NCI-H2196 treated with DMSO at 0.1 percent for 48 hours (cell line): Measurements from ENCODE around the gene TUBD1.

Experiments
- DNase-seq: peaks from one replicate; lab custom pipeline; 2025; ENCODE audit not compliant: unreplicated experiment; lab: John Stamatoyannopoulos, UW

The TUBD1 gene

DNA sequence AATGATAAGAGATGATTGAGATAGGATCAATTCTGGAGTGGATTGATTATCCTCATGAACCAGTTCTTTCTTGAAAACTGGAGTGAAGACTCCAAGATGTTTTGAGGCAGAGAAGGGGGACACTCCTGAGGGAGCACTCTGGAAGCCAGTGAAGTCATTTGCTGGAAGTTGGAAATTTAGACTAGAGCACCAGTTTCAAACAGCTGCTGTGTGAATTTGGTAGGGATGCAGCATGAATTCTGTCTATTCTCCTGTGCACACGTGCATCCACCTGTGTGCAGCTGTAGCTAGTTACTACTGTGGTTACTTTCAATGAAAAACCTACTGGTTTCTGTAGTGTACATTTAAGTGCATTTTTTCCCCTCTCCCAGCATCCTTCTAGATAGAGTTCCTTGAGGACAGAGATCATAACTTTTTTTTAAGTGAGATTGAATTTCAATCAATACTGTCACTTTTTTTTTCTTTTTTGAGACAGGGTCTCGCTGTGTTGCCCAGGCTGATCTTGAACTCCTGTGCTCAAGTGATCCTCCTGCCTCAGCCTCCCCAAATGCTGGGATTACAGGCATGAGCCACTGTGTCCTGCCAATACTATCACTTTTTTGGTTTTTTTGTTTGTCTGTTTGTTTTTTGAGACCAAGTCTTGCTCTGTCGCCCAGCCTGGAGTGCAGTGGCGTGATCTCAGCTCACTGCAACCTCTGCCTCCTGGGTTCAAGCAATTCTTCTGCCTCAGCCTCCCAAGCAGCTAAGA, 65.9 kb downstream of the TUBD1 start:
- no peak for DNase-seq

DNA sequence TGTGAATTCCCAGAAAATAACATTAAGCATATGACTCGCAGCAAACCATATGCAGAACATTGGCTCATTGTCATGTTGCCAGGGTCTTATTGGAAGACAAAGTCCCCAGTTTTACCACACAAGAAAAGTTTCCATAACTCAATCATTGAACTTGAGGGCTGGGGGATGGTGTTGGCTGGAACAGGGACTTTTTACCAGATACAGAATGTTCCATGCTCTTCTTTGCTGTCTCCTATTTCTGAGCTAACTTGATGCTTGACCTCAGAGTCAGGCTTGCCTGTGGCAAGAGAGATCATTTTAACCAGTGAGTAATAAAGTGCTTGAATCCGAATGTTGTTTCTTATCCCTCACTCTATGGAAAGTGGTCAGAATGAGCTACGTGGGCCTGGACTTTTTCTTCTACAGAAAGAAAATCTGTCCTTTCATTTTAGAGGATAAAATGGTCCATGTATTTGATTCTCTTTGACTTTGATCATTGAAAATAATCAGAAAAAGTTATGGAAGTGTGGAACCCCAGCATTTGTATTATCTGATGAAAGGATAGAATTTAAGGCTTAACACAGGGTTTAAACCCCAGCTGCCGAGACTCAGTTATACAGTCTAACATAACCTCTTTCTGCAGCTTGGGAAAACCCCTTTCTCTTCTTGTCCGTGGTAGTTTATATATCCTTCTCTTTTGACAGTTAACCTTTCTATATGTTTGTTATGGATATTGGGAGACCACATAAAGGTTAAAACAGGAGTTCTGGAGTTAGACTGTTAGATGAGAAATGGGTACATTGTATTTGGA, 67.0 kb downstream of the TUBD1 start:
- DNase-seq = no peak

DNA sequence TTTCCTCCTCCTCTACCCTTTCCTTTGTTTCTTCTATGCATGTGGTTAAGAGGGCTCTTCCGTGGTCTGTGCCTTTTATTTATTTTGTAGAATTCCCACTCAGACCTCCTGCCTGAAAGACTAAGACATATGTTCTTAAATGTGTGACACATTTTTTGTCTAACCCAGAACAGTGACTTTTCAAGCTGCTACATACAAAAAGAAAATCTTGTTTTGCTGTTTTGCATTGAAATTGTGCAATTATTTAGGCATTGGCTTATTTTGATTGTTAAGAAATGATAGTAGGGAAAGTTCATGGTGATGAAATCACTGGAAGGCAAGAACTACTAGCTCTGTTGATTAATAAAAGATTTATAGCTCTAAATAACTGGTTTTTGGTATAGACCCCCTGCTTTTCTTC, 76.8 kb downstream of the TUBD1 start:
- no peak for DNase-seq

DNA sequence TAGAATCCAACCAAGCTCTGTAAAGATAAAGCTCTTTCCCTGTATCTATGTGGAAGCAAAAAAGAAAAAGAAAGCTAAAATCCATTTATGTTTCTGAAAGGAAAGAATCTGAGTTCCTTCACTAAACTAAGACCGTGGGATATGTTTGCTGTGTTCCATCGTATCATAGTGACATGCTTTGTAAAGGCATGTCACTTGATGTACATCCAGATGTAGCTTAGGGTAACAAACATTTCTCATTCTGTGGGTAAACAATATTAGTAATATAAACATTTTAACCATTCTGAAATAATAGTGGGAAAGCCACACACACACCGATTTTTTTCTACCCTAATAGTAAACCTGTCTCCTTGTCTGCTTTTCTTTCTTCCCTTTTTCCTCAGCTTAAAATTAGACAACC, 78.1 kb downstream of the TUBD1 start:
- DNase-seq = no peak

DNA sequence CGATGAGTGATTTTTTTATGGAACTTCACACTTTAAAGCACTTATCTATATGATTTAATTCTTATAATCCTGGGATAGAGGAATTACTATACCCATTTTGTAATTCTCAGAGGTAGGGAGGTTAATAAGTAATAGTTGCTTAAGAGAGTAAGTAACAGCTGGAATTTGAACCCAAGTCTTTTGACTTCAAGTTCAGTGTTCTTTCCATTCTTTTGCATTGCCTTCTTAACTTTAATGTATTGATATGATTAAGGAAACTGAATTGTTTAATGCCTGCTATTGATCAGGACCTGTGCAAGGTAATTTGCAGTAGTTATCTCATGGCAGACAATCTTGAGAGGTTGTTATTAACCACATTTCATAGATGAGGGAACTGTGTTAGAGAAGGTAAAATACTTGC, 78.5 kb downstream of the TUBD1 start:
- DNase-seq = no peak

DNA sequence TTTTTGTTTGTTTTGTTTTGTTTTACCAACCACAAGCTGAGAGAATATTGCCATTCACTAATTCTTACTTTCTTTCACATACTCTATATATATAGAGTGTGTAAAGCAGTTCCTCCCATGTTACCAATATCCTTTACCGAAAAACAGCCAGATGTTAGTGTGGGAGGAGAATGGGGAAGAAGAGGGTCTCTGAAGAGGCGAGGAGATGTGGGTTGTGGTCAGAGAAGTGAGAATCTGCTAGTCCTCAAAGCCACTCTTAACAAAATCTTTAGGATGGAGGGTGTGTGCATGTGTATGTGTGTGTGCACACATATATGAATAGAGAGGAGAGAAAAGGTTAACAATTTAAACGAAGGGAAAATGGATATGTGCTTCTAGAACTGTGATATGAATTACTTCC, 80.6 kb downstream of the TUBD1 start:
- no peak for DNase-seq

DNA sequence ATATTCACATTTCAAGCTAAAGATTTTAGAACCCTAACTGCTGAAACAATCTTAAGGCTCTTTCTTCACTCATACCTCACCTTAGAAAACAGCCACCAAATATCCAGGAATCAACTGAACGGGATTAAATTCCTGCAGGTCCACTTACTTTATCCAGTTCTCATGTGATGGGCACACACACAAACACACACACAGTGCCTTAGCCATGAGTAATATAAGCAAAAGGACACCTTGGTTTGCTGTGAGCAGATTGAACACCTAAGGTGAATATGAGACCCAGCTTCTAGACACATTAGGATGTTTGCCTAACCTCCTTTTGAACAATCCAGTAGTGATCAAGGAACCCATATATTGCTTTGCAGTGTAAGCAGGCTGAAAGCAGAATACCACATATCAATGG, 81.5 kb downstream of the TUBD1 start:
- DNase-seq = no peak

DNA sequence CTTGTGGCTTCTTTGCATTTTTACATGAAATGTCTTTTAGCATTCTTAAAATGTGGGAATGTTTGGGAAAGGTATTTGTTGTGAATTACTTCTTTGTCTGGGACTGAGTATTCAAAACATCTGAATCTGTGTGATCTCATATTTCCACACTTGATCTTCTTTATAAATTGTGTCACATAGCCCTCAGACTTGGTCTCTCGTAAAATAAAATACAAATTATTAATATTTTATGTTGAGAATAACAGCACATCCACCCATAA, 81.9 kb downstream of the TUBD1 start:
- DNase-seq = no peak
